SK-N-DZ (cell line): ENCODE results near the gene PTBP3.

ENCODE experiments used
- DNase-seq: peaks from one replicate; pipeline ENCODE4 v3.0.0-alpha.2; 2015; ENCODE audit warnings: low spot score

PTBP3 gene

DNA sequence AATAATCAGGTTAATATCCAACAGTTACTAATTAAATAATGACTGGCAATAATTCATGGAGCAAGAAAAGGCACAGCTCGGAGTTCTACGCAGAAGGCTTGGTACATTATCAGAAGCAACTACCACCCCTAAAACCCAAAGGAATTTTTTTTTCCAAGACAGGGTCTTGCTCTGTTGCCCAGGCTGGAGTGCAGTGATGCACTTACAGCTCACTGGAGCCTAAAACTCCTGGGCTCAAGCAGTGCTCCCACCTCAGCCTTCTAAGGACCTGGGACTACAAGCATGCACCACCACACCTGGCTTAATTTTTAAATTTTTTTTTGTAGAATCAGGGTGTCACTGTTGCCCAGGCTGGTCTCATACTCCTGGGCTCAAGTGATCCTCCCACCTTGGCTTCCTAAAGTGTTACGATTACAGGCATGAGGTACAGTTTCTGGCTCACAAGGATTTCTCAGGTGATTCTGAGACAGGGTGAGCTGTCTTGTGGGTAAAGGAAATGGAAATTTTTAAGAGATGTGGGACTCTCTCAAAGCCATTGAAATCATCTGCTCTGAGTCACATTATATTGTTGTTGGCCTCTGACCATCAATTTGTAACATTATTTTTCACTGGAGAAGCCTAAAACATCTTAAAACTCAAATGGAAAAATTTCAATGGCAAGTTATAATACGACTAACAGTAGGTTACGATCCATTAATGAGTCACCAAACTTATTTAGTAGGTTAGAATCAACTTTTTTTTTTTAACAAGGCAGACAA lies 26.8 kb upstream of the PTBP3 start:
- no peak for DNase-seq

DNA sequence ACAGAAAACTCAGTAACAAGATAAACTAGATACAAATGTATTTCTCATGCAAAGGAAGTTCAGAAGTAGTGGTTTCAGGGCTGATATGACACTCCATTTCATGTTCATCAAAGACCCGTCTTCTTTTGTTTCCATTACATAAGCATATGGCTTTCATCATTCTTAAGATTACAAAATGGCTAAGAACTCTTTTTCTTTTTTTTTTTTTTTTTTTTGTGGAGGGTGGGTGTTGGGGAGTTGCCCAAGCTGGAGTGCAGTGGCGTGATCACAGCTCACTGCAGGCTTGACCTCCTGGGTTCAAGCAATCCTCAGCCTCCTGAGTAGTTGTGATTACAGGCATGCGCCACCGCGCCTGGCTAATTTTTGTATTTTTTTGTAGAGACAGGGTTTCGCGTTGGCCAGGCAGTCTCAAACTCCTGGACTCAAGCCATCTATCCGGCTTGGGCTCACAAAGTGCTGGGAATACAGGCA lies 22.0 kb upstream of the PTBP3 start:
- no peak for DNase-seq

DNA sequence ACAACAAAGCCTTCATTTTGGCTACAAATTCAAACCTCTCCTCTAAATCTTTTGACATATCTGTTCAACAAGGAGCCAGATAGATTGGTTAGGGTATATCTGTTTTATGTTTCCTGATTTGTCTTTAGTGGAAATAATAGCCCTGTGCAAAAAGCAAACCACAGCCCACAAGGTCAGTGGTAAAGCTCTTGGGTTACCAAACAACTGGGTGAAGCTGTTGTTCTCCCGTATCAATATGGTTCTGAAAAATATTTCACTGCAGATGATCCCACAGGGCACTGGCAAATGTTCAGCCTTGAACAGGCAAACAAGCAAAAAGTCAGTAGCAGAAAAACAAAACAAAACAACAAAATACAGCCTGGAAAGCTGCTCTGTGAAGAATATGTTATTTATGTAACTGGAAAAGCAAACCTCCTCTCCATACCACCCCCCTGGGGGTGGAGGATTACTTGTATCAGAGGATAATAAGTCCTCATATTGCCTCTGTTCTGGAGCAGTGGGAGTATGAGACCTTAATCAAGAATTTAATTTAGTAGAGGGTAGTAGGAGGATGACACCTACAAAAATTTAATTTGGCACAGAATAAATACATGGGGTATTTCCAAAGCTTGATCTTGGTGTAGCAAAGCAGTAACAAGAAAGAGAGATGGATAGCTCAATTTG lies 20.8 kb upstream of the PTBP3 start:
- DNase-seq, result no peak

DNA sequence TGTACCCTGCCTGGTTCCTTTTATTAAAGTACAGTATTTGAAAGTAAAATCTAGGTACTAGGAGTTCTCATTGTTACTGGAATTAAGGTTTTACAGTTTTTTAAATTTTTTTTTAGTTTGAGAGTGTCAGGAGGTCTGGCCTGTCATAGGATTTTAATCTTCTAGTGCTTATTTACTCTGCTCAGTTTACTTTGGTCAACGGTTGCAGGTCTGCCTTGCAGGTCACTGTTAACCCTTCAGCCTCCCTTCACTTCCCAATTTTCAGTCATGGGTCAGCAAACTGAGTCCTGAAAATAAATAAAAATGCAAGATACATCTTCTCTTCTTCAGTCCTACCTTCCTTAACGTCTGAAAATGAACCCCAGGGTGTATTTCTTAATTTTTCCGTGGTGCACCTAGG lies 18.8 kb upstream of the PTBP3 start:
- DNase-seq, result no peak

DNA sequence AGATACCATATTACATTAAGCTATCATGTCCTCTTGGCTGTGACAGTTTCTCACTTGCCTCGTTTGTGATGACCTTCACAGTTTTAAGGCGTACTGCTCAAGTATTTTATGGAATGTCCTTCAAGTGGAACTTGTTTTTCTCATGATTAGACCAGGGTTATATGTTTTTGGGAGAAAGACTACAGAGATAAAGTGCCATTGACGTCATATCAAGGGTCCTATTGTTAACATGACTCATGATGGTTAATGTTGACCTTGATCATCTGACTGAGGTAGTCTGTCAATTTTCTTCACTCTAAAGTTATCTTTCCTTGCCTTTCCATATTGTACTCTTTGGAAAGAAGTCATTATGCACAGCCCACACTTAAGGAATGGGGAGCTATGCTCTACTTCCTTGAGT lies 17.8 kb upstream of the PTBP3 start:
- DNase-seq, result no peak

DNA sequence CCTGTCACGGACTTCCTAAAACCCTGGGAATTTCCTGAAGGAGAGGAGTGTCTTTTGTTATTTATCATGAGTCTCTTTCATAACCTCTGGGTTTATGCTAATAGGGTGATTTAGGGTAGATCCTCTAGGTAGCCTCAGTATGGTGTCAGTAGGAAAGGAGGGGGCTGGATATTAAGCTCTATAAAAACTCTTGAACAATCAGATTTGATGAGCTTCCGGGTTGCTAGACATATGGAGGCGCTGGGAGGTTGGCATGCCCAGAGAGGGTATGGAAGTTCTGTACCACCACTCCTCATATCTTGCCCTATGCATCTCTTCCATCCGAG lies 15.6 kb upstream of the PTBP3 start:
- no peak for DNase-seq

DNA sequence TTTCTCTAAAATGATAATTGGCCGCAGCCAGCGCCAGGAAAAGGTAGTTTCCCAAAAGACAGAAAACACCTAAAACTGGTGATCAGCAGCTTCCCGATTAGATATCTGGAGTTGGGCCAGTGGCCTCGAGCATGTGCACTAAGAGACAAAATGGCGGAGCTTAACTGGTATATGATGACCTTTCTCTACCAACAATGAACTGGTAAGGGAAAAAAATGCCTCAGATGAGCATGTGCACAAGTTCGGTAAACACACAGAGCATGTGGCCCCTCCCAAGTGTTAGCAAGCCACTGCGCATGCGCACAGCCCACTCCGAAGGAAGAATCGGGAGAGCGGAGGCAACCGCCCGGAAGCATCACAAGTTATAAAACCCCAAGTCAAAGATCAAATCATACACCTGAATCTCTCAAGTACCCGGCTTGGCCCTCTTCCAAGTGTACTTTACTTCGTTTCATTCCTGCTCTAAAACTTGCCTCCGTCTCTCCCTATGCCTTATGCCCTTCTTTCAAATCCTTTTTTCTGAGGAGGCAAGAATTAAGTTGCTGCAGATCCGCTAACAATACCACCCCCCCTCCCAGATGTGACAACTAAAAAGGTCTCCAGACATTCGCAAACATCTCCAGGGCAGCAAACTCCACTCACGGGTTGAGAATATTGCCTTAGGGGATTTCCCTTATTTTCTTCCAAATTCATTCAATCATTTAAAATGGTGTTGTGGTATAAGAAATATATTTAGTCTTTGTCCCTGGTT lies 15.0 kb upstream of the PTBP3 start:
- no peak for DNase-seq

DNA sequence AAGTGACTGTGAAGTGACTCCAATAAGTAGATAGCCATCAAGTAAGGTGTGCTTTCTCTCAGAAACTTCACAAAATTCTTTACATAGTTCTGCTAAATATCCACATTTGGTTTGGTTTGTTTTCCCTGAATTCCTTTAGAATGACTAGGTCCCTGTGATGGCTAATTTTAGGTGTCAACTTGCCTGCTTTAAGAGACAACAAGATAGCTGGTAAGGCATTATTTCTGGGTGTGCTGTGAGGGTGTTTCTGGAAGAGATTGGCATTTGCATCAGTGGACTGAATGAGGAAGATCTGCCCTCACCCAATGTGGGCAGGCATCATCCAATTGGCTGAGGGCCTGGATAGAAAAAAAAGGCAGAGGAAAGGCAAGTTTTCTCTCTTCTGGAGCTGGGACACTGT lies 8.3 kb upstream of the PTBP3 start:
- DNase-seq, result no peak

DNA sequence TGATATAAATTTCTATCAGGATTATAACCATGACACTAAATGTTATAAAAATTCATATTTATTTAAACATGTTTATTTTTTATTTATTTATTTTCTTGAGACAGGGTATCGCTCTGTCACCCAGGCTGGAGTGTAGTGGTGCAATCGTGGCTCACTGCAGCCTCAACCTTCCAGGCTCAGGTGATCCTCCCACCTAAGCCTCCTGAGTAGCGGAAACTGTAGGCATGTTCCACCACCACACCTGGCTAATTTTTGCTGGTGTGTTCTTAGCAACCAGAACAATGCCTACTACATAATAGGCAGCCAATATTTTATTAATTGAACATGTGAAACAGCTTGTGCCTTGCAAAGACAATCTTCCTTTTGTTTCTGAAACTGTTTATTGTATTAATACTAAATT lies 6.5 kb upstream of the PTBP3 start:
- no peak for DNase-seq

DNA sequence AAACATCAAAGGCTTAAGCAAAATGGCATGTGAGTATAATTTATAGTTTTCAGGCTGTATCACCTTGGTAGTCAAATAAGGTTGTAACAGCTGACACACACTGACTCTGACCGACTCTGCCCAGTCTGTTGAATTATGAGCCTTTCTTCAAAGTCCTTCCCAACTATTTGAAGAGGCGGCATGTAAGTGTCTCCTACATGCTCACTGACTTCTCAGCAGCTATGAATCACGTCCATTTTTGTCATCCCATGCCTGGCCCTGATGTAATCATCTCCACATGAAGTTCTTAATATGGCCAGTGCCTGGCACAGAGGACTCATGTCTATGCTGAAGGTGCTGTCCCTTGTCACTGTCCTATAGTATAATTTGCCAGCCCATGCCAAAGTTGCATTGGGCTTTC lies 5.1 kb upstream of the PTBP3 start:
- DNase-seq, result no peak

DNA sequence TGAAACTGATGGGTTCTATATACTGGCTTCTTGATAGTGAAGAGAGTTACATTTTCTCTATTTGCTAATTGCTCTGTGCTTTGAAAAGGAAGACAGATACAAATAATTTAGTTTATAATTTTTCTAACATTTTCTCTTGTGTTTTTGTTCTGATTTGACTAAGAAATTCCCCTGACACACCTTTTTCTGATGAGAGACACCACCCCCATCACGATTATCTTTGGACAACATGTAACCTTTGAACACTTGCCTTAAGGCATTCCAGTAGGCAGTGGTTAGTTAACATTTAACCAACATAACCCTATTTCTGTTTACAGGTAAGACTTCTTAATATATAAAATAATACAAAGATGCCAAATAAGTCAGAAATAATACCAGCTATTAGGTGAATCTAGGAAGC lies 4.1 kb upstream of the PTBP3 start:
- no peak for DNase-seq

DNA sequence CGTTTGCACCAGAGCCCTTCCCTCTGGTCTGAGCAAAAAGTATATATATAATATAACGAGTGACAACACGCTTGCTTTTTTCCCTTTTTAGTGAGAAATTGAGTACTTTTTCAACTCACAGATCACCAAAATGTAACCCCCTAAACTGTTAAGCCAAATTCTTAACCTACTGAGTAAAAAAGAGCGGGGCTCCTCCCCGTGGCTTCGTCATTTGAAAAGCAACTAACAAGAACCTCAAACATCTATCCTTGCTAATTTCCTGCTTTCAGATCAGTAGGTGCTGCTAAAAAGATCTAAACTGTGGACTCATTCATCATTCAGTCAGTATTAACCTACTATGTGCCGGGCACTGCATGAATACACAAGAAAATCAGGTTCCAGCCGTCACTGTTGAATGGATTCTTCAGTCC lies 1.0 kb upstream of the PTBP3 start:
- DNase-seq, result peak; percentile 11

DNA sequence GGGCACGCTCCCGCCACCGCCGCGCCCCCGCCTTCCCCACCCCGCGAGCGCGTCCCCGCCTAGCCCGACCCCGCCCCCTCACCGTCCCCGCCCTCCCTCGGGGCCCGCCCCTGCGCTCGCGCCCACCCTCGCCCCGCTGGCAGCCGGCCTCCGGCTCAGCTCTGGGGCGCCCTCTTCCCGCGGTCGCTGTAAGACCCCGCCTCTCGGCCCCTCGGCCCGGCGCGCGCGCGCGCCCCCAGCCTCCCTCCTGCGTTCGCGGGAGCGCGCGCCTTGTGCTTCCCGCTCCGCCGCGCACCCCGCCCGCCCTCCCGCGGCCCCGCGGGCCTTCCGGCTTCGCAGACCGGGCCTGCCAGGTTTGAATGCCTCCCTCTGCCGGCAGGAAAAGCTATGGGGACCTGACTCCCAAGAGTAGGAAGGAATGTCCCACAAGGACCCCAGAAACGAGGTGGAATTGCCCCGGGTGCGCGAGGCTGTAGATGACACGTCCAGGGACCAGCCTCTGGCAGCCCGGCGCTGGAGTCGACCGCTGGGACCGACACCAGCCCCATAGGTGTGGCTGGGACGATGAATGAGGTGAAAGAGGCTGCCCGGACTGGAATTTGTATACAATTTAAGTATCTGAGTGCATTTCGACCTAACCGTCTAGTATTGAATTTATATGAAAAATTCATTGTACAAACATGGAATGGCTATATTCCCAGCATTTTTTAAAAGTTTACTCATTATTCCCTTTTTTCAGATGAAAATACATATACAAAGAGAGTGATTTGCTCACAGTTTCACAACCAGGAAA lies 416 bp upstream of the PTBP3 start:
- DNase-seq, result peak; percentile 93

DNA sequence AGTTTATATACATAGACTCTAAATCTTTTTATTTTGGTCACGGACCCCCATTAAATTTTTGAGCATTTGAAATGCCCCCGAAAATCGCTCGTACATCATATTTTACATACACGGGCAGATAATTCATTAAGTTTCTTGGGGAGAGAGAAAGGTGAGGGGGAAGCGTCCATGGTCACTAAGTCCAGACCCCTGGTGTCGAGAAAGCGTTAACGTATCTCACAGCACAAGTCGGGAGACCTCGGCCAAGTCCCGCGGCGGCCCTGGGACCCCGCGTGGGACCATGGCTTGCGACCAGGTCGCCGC lies 794 bp downstream of the PTBP3 start:
- no peak for DNase-seq

DNA sequence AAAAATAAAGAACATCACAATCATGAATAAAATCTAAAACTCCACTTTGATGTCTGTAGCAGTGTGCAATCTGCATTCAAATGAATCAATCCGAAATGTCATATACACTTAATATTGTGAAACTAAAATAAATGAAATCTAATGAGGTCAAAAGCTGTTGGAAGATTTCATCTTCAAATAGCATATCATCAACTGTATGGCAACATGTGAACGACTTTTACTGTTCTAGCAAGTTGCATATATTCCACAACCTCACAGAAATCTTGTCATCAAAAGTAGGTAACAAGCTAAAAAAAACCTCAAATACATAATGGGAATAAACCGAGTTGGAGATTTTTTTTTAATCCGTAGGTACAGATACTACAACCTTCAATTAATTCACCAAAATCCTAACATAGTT lies 1.2 kb downstream of the PTBP3 start:
- no peak for DNase-seq

DNA sequence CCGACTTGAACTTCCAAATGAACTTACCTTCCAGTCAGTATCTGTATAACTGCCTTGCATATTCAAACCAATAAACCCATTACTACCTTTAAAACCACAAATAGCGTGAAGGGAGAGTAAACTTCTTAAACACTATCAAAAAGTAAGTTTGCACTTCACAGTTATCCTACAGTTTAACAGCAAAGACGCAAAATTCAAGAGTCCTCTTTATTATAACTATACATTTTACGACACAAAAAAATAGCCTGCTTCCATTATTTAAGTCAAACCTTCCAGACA lies 1.8 kb downstream of the PTBP3 start:
- no peak for DNase-seq

DNA sequence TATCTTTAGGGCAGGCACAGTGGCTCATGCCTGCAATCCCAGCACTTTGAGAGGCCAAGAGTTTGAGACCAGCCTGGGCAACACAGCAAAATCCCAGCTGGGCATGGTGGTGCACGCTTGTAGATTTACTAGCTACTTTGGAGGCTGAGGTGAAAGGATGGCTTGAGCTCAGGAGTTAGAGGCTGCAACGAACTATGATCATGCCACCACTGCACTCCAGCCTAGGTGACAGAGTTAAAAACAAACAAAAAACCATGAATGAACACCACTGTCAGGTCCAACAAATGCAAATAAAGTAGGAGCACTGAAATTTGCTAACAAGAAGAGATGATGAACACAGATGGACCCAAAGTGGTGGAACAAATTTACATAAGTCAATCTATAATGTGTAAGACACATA lies 4.9 kb downstream of the PTBP3 start:
- no peak for DNase-seq

DNA sequence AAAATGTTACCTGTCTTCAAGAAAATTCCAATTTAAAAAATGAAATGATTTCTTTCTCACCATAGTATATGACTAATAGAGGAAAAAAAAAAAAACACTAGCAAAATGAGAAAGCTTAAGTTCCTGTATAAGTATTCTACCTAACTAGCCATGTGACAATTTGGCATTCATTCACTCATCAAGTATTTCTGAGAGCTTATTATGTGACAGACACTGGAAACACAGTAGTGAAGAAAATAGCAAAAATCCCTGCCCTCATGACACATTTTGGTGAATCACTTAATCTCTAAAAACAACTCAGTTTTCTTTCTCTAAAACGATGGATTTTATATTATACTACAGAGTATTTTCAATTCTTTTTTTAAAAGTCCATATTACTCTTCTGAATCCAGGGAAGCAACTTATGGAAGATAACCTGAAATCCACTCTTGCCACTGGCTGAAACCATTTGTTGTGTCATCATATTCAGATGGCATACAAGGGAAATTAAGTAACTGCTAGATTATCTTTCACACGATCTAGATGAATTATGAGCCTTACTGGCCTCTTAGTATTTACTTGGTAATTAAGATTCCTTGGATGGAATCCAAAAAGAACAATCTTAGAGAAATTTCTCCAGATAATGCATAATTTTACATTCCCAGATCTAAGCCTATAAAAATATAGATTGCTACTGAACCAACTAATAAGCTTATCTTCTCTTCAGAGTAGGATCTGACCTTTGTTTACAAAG lies 5.5 kb downstream of the PTBP3 start:
- no peak for DNase-seq

DNA sequence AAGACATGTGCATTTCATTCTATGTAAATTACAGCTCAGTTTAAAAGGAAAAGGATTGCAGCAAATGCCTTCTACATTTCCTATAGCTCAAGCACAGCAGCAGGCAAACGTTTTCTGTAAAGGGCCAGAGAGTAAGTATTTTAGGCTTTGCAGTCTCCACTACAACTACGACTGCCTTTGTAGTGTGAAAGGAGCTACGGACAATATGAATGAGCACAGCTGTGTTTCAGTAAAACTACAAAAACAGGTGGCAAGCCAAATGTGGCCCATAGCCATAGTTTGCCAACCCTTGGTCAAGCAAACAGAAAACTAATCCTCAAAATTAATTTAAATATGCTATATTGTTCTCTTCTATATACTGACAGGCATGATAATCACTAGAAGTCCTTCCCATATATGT lies 7.2 kb downstream of the PTBP3 start:
- DNase-seq, result no peak

DNA sequence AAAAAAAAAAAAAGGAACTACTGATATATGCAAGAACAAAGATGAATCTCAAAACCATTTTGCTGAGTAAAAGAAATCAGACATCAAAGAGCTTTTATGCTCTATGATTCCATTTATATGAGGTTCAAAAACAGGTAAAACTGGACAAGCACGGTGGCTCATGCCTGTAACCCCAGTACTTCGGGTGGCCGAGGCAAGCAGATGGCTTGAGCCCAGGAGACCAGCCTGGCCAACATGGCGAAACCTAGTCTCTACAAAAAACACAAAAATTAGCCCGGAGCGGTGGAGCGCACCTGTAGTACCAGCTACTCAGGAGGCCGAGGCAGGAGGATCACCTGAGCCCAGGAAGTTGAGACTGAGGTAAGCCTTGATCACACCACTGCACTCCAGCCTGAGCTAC lies 7.8 kb downstream of the PTBP3 start:
- DNase-seq, result no peak

DNA sequence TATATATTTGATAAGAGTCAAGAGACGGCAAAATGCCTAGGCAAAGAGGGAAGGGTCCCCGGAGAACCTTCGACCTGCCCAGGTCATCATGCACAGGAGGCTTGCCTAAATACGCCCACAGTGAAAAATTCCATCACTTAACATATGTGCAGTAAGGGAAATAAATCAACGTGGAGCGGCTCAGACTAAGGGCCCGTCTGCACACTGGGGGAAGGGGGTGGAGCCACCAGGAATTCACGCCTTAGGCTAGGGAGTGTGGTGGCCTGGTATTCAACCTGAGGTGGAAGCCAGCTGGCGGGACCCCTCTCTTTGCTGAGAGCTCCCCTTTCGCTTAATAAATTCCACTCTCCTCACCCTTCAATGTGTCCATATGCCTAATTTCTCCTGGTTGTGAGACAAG lies 8.3 kb downstream of the PTBP3 start:
- no peak for DNase-seq

DNA sequence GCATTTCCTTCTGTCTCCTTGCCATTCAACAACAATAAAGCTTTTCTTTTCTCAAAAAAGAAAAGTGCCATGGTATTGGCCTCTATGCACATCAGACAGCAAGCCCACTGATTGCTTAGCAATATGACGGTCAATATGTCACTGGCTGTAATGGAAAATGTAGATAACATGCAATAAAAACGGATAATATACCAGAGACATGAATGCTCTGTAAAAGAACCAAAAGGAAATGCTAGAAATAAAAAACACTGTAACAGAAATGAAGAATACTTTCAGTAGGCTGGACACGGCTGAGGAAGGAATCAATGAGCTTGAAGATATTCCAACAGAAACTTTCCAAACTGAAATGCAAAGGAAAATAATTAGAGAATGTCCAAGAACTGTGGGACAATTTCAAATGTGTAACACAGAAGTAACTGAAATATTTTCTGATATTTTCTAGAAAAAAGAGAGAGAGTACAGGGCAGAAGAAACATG lies 10.0 kb downstream of the PTBP3 start:
- DNase-seq, result no peak
